CD4-positive, alpha-beta T cell treated with Interleukin-4 for 1 hour (primary cell): ENCODE data around the gene SGTB.
A peak's percentile ranks its signal among the peaks of the same experiment; 100 is the strongest.

Experiments used
- DNase-seq, 2 donors: peaks; one replicate each; pipeline ENCODE4 v3.0.0-alpha.2; 2020 to 2022

Gene SGTB, protein sequence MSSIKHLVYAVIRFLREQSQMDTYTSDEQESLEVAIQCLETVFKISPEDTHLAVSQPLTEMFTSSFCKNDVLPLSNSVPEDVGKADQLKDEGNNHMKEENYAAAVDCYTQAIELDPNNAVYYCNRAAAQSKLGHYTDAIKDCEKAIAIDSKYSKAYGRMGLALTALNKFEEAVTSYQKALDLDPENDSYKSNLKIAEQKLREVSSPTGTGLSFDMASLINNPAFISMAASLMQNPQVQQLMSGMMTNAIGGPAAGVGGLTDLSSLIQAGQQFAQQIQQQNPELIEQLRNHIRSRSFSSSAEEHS

DNA sequence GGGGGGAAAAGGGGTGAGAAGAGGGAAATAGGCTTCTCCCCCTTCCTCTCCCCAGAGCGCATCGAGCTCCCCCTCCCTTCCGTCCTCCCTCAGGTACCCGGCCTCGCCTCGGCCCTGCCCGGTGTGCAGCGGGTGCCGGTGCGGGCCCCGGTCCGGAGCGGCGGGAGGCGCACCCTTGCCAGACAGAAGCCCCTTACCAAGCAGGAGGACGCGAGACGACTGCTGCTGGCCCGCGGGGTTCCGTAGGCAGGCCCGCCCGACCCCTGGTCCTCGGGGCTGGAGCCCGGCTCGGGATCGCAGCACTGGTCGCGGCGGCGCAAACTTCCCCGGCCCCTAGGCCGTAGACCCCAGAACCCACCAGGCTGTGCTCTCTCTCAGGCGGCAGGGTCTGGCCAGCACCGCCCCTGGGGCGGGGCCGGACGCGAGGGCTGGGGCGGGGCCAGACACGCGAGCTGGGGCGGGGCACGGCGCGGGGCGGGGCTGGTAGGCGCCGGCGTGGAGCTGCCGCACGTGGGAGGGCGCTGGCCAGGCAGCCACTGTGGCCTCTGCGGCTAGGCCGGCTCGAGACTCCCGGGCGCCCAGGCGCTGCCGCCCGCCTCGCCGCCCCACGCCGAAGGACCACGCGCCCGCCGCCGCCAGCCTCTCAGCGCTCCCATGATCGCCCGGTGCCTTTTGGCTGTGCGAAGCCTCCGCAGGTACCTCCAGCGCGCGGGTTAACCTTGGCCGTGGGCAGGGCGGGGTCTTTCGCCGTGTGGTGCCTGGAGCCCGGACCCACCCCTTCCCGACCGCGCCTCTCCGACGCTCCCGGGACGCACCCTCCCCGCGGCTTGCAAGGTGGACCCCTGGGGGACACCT, at the start of gene SGTB, which contains the start of gene NLN:
SGTB (minus strand) TSS at position 390 of the 855 bp plus-strand sequence. CDS start 1,302 bp downstream, outside the sequence.
NLN (plus strand) TSS at position 486 of the 855 bp plus-strand sequence; CDS start at position 655, 169 bp downstream.
- DNase-seq: peak; percentile 80 to 87

DNA sequence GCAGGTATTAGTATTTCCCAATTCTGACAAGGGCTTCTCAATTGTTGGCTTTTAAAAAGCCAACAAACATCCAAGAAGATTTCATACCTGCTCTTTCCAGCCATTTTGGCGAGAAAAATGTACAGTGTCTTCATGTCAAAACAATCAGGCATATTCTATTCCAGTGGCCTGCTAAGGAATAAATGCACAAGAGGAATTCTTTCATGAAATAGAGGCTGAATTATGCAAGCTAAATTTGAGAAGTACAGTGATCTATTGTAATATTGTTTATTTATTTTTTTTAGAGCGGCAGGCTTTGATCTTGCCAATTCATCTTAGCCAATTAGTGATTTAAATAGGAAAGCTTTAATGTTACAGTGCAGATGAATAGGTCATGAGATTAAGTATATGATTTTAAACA, 49.4 kb upstream of the SGTB start:
- no peak for DNase-seq

DNA sequence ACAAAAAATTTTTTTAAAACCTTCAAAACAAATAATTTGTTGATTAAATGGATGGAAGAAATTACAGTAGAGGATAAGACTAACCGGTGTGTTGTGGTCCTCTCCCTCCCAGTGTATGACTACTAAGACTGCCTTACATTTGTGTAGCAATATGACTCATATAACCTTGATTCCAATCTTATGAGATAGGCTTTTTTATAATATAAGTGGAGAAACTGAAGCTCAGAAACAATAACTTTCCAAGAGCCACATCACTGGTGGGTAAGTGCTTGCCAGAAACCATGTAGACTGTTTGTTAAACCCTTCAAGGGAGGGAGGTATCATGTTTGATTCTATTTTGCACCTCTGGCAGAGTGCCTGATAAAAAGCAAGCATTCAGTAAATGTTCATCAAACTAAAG, 47.6 kb upstream of the SGTB start:
- no peak for DNase-seq

DNA sequence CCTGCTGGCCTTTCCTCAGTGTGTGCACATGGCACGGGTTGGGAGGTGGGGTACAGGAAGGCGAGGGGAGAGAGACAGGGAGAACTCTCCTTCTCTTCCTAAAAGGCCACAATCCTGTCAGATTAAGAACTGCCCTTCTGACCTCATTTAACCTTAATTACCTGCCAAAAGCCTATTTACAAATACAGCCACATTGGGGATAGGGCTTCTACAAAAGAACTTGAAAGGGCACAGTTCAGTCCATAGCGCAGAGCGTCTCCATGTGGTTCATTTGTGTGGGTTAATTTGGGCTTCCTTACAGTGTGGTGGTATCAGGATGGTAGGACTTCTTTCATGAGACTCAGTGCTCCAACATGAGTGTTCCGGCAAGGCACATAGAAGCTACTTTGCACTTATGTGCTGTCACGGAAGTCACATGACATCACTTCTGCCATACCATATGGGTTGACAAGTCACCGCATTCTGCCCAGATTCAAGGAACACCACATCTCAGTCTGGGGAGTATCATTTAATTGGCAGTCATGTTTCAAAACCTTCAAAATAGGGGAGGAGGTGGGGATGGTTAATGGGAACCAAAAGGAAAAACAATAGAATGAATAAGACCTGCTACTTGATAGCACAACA, 46.9 kb upstream of the SGTB start:
- DNase-seq: no peak

DNA sequence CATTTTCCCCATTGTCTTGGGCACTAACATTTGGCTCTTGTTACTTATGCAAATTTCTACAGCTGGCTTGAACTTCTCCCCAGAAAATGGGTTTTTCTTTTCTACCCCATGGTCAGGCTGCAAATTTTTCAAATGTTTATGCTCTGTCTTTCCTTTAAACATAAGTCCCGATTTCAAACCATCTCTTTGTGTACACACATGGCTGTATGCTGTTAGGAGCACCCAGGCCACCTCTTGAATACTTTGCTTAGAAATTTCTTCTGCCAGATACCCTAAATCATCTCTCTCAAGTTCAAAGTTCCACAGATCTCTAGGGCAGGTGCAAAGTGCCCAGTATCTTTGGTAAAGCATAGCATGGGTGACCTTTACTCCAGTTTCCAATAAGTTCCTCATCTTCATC, 45.7 kb upstream of the SGTB start:
- DNase-seq: no peak

DNA sequence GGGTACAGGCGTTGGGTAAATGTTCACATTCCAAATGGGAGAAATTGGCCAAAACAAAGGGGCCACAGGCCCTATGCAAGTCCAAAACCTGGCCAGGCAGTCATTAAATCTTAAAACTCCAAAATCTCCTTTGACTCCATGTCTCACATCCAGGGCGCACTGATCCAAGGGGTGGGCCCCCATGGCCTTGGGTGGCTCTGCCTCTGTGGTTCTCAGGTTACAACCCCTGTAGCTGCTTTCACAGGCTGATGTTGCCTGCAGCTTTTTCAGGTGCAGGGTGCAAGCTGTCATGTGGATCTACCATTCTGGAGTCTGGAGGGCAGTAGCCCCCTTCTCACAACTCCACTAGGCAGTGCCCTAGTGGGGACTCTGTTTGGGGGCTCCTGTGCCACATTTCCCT, 44.9 kb upstream of the SGTB start:
- DNase-seq: no peak

DNA sequence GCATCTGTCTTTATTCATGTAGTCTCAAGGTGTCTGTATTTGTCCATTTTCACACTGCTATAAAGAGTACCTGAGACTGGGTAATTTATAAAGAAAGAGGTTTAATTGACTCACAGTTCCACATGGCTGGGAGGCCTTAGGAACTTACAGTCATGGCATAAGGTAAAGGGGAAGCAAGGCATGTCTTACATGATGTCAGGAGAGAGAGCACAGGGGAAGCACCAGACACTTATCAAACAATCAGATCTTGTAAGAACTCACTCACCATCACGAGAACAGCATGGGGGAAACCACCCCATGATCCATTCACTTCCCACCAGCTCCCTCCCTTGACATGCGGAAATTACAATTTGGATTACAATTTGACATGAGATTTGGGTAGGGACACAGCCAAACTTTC, 44.3 kb upstream of the SGTB start:
- no peak for DNase-seq

DNA sequence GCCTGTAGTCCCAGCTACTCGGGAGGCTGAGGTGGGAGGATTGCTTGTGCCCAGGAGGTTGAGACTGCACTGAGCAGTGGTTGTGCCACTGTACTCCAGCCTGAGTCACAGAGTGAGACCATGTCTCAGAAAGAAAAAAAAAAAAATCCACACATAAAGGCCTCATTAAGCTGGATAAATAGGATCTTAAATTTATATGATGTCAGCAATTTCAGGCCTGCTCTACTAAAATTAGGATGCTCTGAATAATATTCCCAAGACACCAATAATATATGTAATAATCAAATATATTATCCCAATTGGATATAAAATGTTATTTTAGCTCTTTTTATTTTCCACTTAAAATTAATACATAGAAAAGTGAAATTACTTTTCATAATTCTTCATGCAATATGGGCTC, 43.7 kb upstream of the SGTB start:
- DNase-seq: no peak

DNA sequence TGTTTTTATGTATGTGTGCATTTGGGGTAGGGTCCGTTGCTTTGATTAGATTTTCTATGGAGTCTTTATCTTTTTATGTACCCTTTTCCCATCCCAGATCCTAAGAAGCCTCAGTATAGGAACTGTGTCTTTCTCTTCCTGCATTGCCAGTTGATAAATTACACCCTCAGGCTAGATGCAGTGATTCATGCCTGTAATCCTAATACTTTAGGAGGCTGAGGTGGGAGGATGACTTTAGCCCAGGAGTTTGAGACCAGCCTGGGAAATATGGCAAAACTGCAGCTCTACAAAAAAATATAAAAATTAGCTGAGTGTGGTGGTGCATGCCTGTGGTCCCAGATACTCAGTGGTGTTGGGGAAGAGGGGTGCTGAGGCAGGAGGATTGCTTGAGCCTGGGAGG, 40.3 kb upstream of the SGTB start:
- no peak for DNase-seq

DNA sequence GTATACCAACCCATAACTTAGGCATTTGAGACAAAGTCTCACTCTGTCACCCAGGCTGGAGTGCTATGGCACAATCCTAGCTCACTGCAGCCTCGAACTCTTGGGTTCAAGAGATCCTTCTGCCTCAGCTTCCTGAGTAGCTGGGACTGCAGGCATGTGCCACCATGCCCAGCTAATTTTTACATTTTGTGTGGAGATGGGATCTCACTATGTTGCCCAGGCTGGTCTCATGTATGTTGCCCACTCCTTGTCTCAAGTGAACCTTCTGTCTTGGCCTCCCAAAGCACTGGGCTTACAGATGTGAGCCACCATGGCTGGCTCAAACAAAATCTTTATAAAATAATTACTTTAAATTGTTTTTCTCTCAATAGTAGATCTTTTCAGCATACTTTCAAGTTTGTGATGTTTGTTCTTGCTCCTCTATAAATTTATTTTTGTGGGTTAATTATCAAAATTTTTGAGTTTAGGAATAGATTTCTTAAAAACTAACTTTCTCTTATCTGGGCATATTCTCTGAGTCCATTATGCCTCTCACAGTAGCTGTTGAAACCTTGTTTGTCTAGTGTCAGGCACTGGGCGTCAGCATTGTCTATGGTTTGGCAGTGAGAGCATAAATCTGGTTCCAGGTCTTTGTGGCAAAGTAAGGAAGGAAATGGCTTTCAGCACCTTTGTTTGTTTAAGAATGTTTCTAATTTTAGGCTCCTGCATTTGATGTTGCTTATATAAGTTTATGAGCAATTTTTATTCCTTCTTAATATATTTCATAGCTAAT, 38.8 kb upstream of the SGTB start:
- peak; percentile 68 to 76 for DNase-seq

DNA sequence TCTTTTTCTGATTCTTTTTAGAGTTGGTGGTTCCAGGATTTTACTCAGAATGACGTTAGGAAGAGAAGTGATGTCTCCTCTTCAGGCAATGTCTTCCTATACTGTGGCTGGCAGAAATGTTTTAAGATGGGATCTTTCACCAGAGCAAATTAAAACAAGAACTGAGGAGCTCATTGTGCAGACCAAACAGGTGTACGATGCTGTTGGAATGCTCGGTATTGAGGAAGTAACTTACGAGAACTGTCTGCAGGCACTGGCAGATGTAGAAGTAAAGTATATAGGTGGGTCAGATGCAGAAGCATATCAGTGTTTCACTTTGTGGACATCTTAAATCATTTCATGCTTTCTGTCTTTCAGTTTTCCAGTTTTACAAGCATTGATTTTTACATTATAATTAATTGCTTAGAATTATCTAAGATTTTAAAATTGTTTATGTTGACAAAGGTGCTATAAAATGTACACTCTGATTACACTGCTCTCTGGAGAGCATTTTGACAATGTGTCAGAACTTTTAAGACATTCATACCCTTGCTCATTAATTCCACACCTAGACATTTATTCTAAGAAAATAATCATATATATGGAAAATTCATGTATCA, 36.7 kb upstream of the SGTB start:
- DNase-seq: no peak

DNA sequence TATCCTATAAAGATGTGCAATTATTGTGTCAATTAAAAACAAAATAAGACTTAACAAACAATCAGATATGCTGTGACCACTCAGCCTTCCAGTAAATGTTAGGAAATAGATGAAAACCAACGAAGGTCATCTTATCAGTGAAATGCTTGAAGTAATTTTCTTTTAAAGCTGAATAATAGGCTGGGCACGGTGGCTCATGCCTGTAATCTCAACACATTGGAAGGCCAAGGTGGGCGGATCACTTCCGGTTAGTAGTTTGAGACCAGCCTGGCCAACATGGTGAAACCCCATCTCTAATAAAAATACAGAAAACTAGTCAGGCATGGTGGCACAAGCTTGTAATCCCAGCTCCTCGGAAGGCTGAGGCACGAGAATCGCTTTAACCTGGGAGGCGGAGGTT, 31.3 kb upstream of the SGTB start:
- no peak for DNase-seq

DNA sequence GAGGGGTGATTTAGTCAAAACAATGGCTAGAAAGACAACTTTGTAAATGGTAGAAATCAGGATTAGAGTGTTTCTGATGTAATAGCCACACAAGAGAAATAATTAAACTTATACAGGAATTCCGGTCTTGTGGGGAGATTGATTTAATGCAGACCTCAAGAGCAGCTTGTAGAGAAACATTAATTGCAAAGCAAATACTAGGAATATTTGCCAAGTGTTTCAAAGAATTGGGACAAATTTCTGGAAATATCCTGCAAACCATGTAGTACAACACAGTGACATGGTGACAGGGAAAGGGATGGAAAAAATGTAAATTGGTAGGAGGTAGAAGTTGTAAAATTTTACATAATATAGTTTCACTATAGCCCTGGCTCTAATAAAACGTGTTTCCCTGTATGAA, 29.0 kb upstream of the SGTB start:
- DNase-seq: no peak

DNA sequence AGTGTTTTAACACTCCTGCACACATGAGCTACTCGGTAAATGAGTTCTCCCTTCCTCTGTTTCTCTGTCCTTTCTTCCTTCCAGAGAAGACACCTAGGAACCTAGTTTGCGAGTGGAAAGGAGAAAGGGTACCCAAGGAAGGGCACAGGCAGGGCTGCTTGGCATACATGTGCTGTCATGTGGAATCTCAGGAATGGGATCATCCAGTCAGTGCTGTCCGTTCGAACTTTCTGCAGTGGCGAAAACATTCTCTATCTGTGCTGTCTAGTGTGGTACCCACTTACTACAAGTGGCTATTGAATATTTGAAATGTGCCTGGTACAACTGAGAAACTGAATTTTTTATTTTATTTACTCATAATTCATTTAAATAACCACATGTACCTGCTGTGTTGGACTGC, 28.0 kb upstream of the SGTB start:
- no peak for DNase-seq

DNA sequence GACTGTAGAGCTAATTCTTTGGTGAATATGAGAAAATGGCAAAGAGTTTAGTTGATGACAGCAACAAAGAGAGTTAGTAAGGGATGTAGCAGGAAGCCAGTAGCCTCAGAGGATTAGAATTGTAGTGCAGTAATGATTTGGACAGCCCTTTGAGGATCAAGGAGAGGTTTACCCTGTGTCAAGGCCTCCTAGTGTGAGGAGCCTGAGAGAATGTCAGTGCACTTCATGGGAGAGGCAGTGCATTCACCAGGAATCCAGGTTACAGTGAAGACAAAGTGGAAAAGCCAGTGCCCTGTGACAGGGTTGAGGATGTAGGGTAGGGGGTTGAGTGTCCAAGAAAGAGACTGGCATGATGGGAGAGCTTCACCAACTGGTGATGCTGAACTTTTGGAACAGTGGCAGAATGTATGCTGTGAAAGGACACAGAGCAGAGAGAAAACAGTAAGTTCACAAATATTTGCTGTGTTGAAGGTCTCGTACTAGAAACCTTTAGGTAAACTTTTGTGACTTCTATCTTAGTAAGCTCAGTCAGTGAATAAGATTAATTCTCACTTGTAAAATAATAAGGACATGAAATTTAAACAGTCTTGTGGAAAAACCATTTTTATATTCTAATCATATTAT, 27.4 kb upstream of the SGTB start:
- no peak for DNase-seq

DNA sequence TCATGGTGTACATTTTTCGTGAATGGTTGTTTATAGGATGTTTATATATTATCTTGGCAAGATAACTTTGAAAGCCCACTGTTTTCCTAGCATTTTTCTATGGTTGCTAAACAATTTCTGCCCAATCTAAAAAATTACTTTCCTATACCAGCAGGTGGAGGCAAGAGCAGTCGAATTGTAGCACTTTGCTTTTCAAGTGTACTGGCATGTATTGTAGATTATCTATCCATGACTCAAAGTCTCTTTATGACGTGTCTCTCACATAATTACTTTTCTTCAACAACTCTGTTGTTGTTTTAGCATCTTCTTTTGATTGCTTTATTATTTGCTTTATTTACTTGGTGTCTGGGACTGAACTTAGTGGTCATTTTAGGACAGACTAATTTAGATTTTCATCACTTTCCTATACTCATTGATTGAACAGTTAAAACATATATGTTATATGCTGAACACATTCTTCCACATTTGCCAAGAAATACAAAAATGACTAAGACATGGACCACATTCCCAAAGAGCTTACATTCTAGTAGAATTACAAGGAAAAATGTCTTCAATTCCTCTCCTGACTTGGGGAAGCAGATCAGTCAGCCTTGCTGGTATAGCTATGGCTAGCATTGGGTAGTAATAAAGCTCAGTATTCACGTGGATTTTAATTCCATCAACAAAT, 20.8 kb upstream of the SGTB start:
- DNase-seq: peak in 1 of 2 donors; percentile 43

DNA sequence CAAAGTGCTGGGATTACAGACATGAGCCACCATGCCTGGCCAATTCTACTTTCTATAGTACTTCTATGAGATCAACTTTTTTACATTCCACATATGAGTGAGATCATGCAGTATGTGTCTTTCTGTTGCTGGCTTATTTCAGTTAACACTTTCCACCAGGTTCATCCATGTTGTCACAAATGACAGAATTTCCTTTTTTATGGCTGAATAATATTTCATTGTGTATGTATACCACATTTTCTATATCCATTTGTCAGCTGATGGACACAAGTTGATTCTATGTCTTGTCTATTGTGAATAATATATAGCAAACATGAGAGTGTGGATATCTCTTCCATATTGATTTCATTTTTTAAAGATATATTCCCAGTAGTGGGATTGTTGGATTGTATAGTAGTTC, 17.3 kb upstream of the SGTB start:
- no peak for DNase-seq

DNA sequence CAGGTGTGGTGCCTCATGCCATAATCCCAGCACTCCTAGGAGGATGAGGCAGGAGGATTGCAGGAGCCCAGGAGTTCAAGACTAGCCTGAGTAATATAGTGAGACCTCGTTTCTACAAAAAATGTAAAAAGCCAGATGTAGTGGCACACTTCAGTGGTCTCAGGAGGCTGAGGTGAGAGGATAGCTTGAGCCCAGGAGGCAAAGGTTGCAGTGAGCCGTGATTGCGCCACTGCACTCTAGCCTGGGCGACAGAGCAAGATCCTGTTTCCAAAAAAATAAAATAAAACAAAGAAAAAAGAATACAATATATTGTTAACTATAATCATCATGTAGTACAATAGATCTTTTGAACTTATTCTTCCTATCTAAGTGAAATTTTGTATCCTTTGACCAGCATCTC, 16.4 kb upstream of the SGTB start:
- DNase-seq: no peak

DNA sequence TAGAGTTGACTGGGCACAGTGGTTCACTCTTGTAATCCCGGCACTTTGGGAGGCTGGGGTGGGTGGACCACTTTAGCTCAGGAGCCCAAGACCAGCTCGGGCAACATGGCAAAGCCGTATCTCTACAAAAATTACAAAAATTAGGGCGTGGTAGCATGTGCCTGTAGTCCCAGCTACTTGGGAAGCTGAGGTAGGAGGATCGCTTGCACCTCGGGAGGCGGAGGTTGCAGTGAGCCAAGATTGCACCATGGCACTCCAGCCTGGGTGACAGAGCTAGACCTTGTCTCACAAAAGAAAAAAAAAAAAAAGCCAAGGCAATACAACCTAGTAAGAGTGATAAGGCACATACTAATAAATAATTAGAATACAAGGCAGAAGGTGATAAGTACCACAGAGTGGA, 15.9 kb upstream of the SGTB start:
- no peak for DNase-seq

DNA sequence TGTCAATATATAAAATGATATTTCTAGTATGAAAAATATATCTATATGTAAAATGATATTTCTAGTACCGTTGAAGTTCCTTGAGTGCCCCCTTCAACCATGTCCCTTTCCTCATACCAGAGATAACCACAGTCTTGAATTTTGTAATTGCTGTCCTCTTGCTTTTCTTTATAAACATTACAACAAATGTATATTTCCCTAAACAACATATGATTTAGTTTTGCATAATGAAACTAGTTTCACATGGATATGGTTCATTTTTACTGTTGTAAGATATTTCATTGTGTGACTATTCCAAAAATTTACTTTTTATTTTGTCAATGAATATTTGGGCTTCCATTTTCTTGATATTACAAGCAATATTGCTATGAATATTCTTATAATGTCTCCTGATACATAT, 14.1 kb upstream of the SGTB start:
- no peak for DNase-seq

DNA sequence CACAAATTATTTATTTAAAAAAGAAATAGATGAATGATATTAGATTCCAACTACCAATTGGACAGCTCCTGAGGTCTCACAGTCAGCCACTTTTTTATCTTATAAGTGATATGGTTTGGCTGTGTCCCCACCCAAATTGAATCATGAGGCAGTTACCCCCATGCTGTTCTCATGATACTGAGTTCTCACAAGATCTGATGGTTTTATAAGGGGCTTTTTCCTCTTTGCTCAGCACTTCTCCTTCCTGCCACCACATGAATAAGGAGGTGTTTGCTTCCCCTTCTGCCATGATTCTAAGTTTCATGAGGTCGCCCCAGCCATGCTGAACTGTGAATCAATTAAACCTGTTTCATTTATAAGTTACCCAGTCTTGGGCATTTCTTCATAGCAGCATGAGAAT, 13.0 kb upstream of the SGTB start:
- DNase-seq: no peak
